ENCODE measurements around the gene AOPEP. TPM values are rescaled to one million over a fixed set of nuclear protein-coding genes. Genes with fewer than 3 reads are reported as not detected.
A peak's percentile ranks its signal among the peaks of the same experiment; 100 is the strongest.
"Not testable (repeated sequence)": the region's sequence is repeated elsewhere in the genome, so short reads cannot be mapped to it uniquely, and the experiment has no call there.

Gene AOPEP
- total RNA-seq, 4 donors from 2014 or later: 80.7 to 428 (median 126) TPM

GRCh38 chr9:94956731-94957130 lies 230.2 kb downstream of the AOPEP start:
- DNase-seq: no peak
- Histone ChIP-seq H3K4me1 (no peaks in the 10 kb centered on the region), H3K27ac (no peak overlapping the region), H3K4me3 (no peak overlapping the region), H3K27me3 (no peaks in the 10 kb centered on the region), H3K36me3 (no peaks in the 10 kb centered on the region), H3K9me3 (no peaks in the 10 kb centered on the region)
- TF ChIP-seq POLR2A (IDR thresholded peaks at IDR 0.05) (no peak), CTCF (IDR thresholded peaks at IDR 0.05) (no peak)
- intact Hi-C loops (cut with DNase I; ENCODE audit: low total_unique reads): no loop called here

- no peak for TF ChIP-seq POLR2A (IDR thresholded peaks at IDR 0.05)
- TF ChIP-seq CTCF (IDR thresholded peaks at IDR 0.05): no peak
Observed at GRCh38 chr9:94960964-94961363, 234.5 kb downstream of the AOPEP start.

DNA sequence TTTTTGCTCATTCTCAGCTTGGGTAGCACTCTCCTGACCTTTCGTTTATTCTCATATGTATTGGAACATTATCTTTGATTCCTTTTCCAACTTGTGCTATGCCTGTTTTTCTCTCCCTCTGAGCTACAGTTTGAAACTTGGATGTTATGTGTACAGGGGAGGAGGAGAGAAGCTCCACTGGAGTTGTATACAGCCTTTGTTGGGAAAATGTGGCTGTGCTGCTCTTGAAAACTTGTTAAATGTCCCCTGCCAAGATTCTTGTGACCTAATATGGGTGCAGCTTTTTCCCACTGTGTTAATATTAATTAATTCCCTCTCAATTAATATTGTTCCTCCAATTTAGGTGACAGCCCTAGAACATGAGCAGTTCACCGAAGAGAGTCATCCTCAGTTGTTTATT lies 235.4 kb downstream of the AOPEP start:
- TF ChIP-seq POLR2A (IDR thresholded peaks at IDR 0.05): no peak
- no peak for TF ChIP-seq CTCF (IDR thresholded peaks at IDR 0.05)
- no peaks in the 10 kb centered on the region for H3K9me3 ChIP-seq
- no peaks in the 10 kb centered on the region for H3K4me1 ChIP-seq
- no peaks in the 10 kb centered on the region for H3K36me3 ChIP-seq
- intact Hi-C loops (cut with DNase I; ENCODE audit: low total_unique reads): no loop called here
- no peak overlapping the region for H3K4me3 ChIP-seq
- no peak for DNase-seq
- H3K27me3 ChIP-seq: no peaks in the 10 kb centered on the region
- H3K27ac ChIP-seq: peak overlapping the region; percentile 36 to 63

More at GRCh38 chr9:94960964-94961363, 234.5 kb downstream of the AOPEP start:
- peak overlapping the region; percentile 36 to 63 for H3K27ac ChIP-seq
- no peaks in the 10 kb centered on the region for H3K27me3 ChIP-seq
- no peak for DNase-seq
- no peaks in the 10 kb centered on the region for H3K9me3 ChIP-seq
- H3K4me1 ChIP-seq: no peaks in the 10 kb centered on the region
- H3K36me3 ChIP-seq: no peaks in the 10 kb centered on the region
- intact Hi-C loops (cut with DNase I; ENCODE audit: low total_unique reads): no loop called here
- no peak overlapping the region for H3K4me3 ChIP-seq

GRCh38 chr9:94965631-94966030 lies 239.1 kb downstream of the AOPEP start:
- H3K4me1 ChIP-seq; H3K36me3 ChIP-seq; H3K4me3 ChIP-seq; H3K9me3 ChIP-seq; DNase-seq; intact Hi-C loops (cut with DNase I; ENCODE audit: low total_unique reads); H3K27ac ChIP-seq; H3K27me3 ChIP-seq: not testable (repeated sequence)

DNA sequence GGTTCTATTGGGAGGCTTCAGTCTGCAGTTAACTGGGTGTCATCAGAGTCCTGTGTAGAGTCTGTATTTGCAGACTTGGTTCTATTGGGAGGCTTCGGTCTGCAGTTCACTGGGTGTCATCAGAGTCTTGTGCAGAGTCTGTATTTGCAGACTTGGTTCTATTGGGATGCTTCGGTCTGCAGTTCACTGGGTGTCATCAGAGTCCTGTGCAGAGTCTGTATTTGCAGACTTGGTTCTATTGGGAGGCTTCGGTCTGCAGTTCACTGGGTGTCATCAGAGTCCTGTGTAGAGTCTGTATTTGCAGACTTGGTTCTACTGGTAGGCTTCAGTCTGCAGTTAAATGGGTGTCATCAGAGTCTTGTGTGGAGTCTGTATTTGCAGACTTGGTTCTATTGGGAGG lies 239.5 kb downstream of the AOPEP start:
- H3K27me3 ChIP-seq; H3K27ac ChIP-seq; H3K9me3 ChIP-seq; H3K36me3 ChIP-seq; intact Hi-C loops (cut with DNase I; ENCODE audit: low total_unique reads); H3K4me1 ChIP-seq; DNase-seq; H3K4me3 ChIP-seq: not testable (repeated sequence)

- H3K36me3 ChIP-seq: no peaks in the 10 kb centered on the region
- intact Hi-C loops (cut with DNase I; ENCODE audit: low total_unique reads): no loop called here
- H3K4me3 ChIP-seq: no peak overlapping the region
- H3K27me3 ChIP-seq: no peaks in the 10 kb centered on the region
- no peak for TF ChIP-seq CTCF (IDR thresholded peaks at IDR 0.05)
- TF ChIP-seq POLR2A (IDR thresholded peaks at IDR 0.05): no peak
- H3K4me1 ChIP-seq: no peaks in the 10 kb centered on the region
- no peak overlapping the region for H3K27ac ChIP-seq
- no peak for DNase-seq
- H3K9me3 ChIP-seq: no peaks in the 10 kb centered on the region
Observed at GRCh38 chr9:94967482-94967881, 241.0 kb downstream of the AOPEP start.

Data from uterus (tissue), 4 donors.